Prostate gland (tissue), 2 donors: Measurements from ENCODE around the gene CERS6. TPM values are rescaled to one million over a fixed set of nuclear protein-coding genes. Genes with fewer than 3 reads are reported as not detected.

Experiments used
- DNase-seq: peaks from one replicate; pipeline ENCODE4 v3.0.0-alpha.2; 2019; ENCODE audit warnings: low spot score
- H3K27ac ChIP-seq, 2 donors: fragments of 200-600 bp; sonication (generic); 2 replicates each; pipeline ENCODE4 v1.5.1; 2017 to 2019
- H3K27me3 ChIP-seq: fragments of 200-600 bp; sonication (generic); replicated peaks from 2 replicates; pipeline ENCODE4 v1.5.1; 2019; ENCODE audit not compliant: insufficient read depth
- H3K36me3 ChIP-seq, 2 donors: fragments of 200-600 bp; sonication (generic); 1 replicate in 1 of 2; 2 replicates in 1 of 2; pipeline versions ENCODE4 v1.5.1 to v1.8.1; 2017 to 2019
- H3K4me1 ChIP-seq: fragments of 200-600 bp; sonication (generic); replicated peaks from 2 replicates; pipeline ENCODE4 v1.5.1; 2019
- H3K4me3 ChIP-seq, 2 donors: fragments of 200-600 bp; sonication (generic); 2 replicates each; pipeline ENCODE4 v1.5.1; 2017 to 2019
- H3K9me3 ChIP-seq: fragments of 200-600 bp; sonication (generic); 2 replicates; pipeline ENCODE4 v1.5.1; 2017
- POLR2A ChIP-seq: fragments of 450-650 bp; IDR thresholded peaks from one replicate; pipeline ENCODE4 v1.6.1; 2016; ENCODE audit warnings: antibody characterized with exemption, mild to moderate bottlenecking
- POLR2AphosphoS5 ChIP-seq: sonication (generic); formaldehyde crosslinking; IDR thresholded peaks from one replicate; pipeline ENCODE4 v1.6.1; 2017; ENCODE audit warnings: antibody characterized with exemption
- WGBS: methylation state at CpG from one replicate; pipeline ENCODE4 v1.1.5; 2018; 5-methylcytosine and 5-hydroxymethylcytosine counted together
- intact Hi-C: fragments of 100-400 bp; cut with DNase I; formaldehyde crosslinking; loops from one replicate; pipeline ENCODE4 v1.14.2; 2022
- total RNA-seq, 2 donors: library from RNA; depleted of rRNA; stranded (reverse); fragments of >200 nt; gene quantifications; one replicate each; pipeline ENCODE4 v1.1.0, GENCODE V29; 2016
- TF ChIP-seq, protein P1 (sequence below), 4 experiments: fragments of 200-600 bp in 2 of 4; fragments of 450-650 bp in 2 of 4; sonication (generic) in 2 of 4; IDR thresholded peaks; 1 replicate in 3 of 4; 2 replicates in 1 of 4; pipeline ENCODE4 v1.5.1; 2016 to 2019; ENCODE audit warnings: antibody characterized with exemption in 4 of 4, mild to moderate bottlenecking in 2 of 4, moderate library complexity in 2 of 4

CERS6 gene
- total RNA-seq, 2 donors from 2014 or later: 30.1 to 67.8 TPM

DNA sequence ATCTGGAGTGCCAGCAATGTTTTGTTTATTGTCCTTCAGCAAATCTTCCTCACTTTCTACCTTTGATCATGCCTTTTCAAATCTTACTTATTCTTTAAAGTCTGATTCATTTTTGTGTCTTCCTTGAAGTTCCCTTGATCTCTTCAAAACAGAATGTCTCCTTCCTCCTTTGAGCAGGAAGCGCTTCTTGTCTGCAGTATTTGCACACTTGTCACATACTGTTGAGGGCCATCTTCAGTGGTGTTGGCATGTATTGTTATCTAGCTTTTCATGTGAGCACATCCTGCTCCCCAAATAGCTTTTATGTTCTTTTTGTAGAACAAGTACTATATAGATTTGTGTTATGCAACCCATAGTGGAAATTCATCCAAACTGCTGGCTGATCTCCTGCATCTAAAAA, 5.9 kb upstream of the CERS6 start:
- no peak for TF ChIP-seq POLR2AphosphoS5
- TF ChIP-seq, protein P1, sequence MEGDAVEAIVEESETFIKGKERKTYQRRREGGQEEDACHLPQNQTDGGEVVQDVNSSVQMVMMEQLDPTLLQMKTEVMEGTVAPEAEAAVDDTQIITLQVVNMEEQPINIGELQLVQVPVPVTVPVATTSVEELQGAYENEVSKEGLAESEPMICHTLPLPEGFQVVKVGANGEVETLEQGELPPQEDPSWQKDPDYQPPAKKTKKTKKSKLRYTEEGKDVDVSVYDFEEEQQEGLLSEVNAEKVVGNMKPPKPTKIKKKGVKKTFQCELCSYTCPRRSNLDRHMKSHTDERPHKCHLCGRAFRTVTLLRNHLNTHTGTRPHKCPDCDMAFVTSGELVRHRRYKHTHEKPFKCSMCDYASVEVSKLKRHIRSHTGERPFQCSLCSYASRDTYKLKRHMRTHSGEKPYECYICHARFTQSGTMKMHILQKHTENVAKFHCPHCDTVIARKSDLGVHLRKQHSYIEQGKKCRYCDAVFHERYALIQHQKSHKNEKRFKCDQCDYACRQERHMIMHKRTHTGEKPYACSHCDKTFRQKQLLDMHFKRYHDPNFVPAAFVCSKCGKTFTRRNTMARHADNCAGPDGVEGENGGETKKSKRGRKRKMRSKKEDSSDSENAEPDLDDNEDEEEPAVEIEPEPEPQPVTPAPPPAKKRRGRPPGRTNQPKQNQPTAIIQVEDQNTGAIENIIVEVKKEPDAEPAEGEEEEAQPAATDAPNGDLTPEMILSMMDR (IDR thresholded peaks at IDR 0.05): no peak
- no peak for TF ChIP-seq POLR2A
- Histone ChIP-seq H3K27me3 (no peaks in the 10 kb centered on the region), H3K9me3 (no peaks in the 10 kb centered on the region), H3K4me3 (no peak overlapping the region), H3K27ac (no peak overlapping the region), H3K36me3 (no peaks in the 10 kb centered on the region), H3K4me1 (no peaks in the 10 kb centered on the region)
- intact Hi-C loops: loop anchor here (10.0 kb wide), 1 partner anchor 205 kb away; the partner anchor contains the start of gene STK39
- WGBS: 97% methylated on average over 1 of the region's 1 CpG
- DNase-seq: no peak

DNA sequence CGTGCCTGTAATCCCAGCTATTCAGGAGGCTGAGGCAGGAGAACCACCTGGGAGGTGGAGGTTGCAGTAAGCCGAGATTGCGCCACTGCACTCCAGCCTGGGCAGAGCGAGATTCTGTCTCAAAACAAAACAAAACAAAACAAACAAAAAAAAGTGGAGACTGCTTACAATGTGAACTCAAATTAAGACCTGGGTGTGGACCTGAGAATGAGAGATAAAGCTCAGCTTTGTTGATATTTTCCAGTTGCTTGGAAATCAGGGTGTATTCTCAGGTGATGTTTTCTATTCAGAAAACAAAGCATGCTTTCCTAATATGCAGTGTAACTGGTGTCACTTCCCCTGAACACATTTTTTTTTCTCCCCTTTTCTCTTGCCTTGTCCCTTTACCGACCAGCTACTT, 5.3 kb upstream of the CERS6 start:
- Histone ChIP-seq H3K27me3 (no peaks in the 10 kb centered on the region), H3K9me3 (no peaks in the 10 kb centered on the region), H3K36me3 (no peaks in the 10 kb centered on the region), H3K27ac (no peak overlapping the region), H3K4me3 (no peak overlapping the region), H3K4me1 (no peaks in the 10 kb centered on the region)
- WGBS: 74% methylated on average over 5 of the region's 5 CpGs
- intact Hi-C loops: loop anchor here (10.0 kb wide), 1 partner anchor 206 kb away; the partner anchor contains the start of gene STK39
- no peak for DNase-seq
- no peak for TF ChIP-seq POLR2AphosphoS5
- TF ChIP-seq, protein P1 (IDR thresholded peaks at IDR 0.05): no peak
- no peak for TF ChIP-seq POLR2A

GRCh38 chr2:168452781-168453180, 3.3 kb upstream of the CERS6 start:
- H3K9me3 ChIP-seq: no peaks in the 10 kb centered on the region
- DNase-seq: no peak
- no peak for TF ChIP-seq POLR2A
- intact Hi-C loops: loop anchor here (10.0 kb wide), 1 partner anchor 208 kb away; the partner anchor contains the start of gene STK39
- H3K27me3 ChIP-seq: no peaks in the 10 kb centered on the region
- WGBS: 91% methylated on average over 3 of the region's 3 CpGs
- no peaks in the 10 kb centered on the region for H3K36me3 ChIP-seq
- H3K4me3 ChIP-seq: no peak overlapping the region
- H3K4me1 ChIP-seq: no peaks in the 10 kb centered on the region
- no peak overlapping the region for H3K27ac ChIP-seq

DNA sequence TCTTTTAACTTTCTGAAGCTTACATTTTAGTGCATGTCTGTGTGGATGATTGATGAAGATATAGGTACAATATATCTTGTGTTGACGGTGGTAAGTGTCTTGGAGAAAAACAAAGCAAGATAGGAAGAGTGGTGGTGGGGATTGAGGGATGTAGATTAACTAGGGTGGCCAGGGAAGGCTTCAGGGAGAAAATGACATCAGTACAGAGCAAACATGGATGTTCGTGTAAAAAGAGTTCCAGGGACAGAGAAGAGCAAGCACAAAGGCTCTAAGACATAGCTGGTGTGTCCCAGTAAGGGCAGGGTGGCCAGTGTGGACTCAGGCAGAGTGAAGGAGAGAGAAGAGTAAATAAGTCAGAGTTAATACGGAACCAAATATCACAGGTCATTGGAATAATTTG, 2.7 kb upstream of the CERS6 start:
- H3K27me3 ChIP-seq: no peaks in the 10 kb centered on the region
- H3K27ac ChIP-seq: no peak overlapping the region
- WGBS: 96% methylated on average over 3 of the region's 3 CpGs
- no peaks in the 10 kb centered on the region for H3K36me3 ChIP-seq
- DNase-seq: no peak
- H3K9me3 ChIP-seq: no peaks in the 10 kb centered on the region
- H3K4me1 ChIP-seq: no peaks in the 10 kb centered on the region
- no peak overlapping the region for H3K4me3 ChIP-seq
- intact Hi-C loops: loop anchor here (10.0 kb wide), 1 partner anchor 209 kb away; the partner anchor contains the start of gene STK39
- TF ChIP-seq POLR2A (no peak), POLR2AphosphoS5 (no peak)
- TF ChIP-seq, protein P1 (IDR thresholded peaks at IDR 0.05): no peak

- Histone ChIP-seq H3K36me3 (no peaks in the 10 kb centered on the region), H3K9me3 (no peaks in the 10 kb centered on the region), H3K4me3 (peak overlapping the region in 1 of 2 donors; percentile 94), H3K27me3 (no peaks in the 10 kb centered on the region), H3K27ac (no peak overlapping the region), H3K4me1 (no peaks in the 10 kb centered on the region)
- TF ChIP-seq POLR2AphosphoS5: no peak
- no peak for TF ChIP-seq POLR2A
- TF ChIP-seq, protein P1 (IDR thresholded peaks at IDR 0.05): no peak
- 63% methylated on average over 6 of the region's 6 CpGs for WGBS
- intact Hi-C loops: loop anchor here (5.0 to 10.0 kb wide), 4 partner anchors 108 to 242 kb away; partner anchors contain the start of gene STK39
- no peak for DNase-seq
Measured at GRCh38 chr2:168454737-168455644, 1.1 kb upstream of the CERS6 start.
